B cell (primary cell): ENCODE results near the gene APBA3. TPM values are rescaled to one million over a fixed set of nuclear protein-coding genes. Genes with fewer than 3 reads are reported as not detected.

Source experiments
- ATAC-seq: fragments of 200-7000 bp; cut with Tn5 transposase; one replicate; pipeline ENCODE4 v1.10.0; 2021; ENCODE audit warnings: low read depth, mild to moderate bottlenecking, moderate number of reproducible peaks, moderate library complexity
- CTCF ChIA-PET: fragments of 350-600 bp; sonication (Branson Sonifier 250); formaldehyde crosslinking; loops from one replicate; lab custom pipeline; 2021; ENCODE audit warnings: antibody characterized with exemption, inconsistent platforms; lab: Charles Lee
- POLR2A ChIA-PET: fragments of 350-600 bp; sonication (Branson Sonifier 250); formaldehyde crosslinking; loops from one replicate; lab custom pipeline; 2021; ENCODE audit warnings: antibody characterized with exemption; lab: Charles Lee
- DNase-seq: peaks from one replicate; pipeline ENCODE4 v3.0.0; 2013
- H2AFZ ChIP-seq: 2 replicates; pipeline ENCODE4 v1.6.1; 2012; ENCODE audit warnings: mild to moderate bottlenecking, low read depth, low read length; ENCODE audit not compliant: insufficient read depth, poor library complexity, severe bottlenecking
- H3K27ac ChIP-seq, 2 donors: 1 replicate in 1 of 2; 2 replicates in 1 of 2; pipeline ENCODE4 v1.5.1; 2012 to 2013; ENCODE audit warnings: low read length in 2 of 2, mild to moderate bottlenecking in 2 of 2, moderate library complexity in 1 of 2
- H3K27me3 ChIP-seq, 4 experiments: fragments of 200-600 bp in 1 of 4; sonication (generic) in 1 of 4; replicated peaks in 1 of 4; 1 replicate in 2 of 4; 2 replicates in 2 of 4; pipeline versions ENCODE4 v1.6.1 to v1.7.0; 2013 to 2016; ENCODE audit warnings: low read length in 3 of 4, mild to moderate bottlenecking in 2 of 4, mixed read lengths in 1 of 4, moderate library complexity in 1 of 4; ENCODE audit not compliant: insufficient read depth in 4 of 4, control insufficient read depth in 3 of 4; ENCODE audit errors: control extremely low read depth in 1 of 4
- H3K36me3 ChIP-seq, 2 experiments: replicated peaks in 1 of 2; 1 replicate in 1 of 2; 2 replicates in 1 of 2; pipeline versions ENCODE4 v1.6.1 to v1.7.1; 2013; ENCODE audit warnings: low read length in 1 of 2; ENCODE audit not compliant: insufficient read depth in 2 of 2, control insufficient read depth in 1 of 2; ENCODE audit errors: control extremely low read depth in 1 of 2, extremely low read depth in 1 of 2
- H3K4me1 ChIP-seq, 2 donors: fragments of 200-600 bp in 1 of 2; sonication (generic) in 1 of 2; 1 replicate in 1 of 2; 2 replicates in 1 of 2; pipeline versions ENCODE4 v1.5.1 to v1.6.1; 2013 to 2017; ENCODE audit warnings: low read length in 2 of 2; ENCODE audit not compliant: control insufficient read depth in 2 of 2, insufficient read depth in 2 of 2
- H3K4me2 ChIP-seq: replicated peaks from 2 replicates; pipeline ENCODE3; 2012; ENCODE audit warnings: mild to moderate bottlenecking, low read depth, low read length; ENCODE audit not compliant: poor library complexity, severe bottlenecking
- H3K4me3 ChIP-seq, 5 experiments: fragments of 200-600 bp in 1 of 5; sonication (generic) in 1 of 5; 1 replicate in 3 of 5; 2 replicates in 2 of 5; pipeline versions ENCODE4 v1.5.1 to v1.7.0; 2011 to 2016; ENCODE audit warnings: low read length in 4 of 5, mild to moderate bottlenecking in 4 of 5, low read depth in 2 of 5, control low read depth in 1 of 5, moderate library complexity in 1 of 5; ENCODE audit not compliant: insufficient read depth in 1 of 5; ENCODE audit errors: control extremely low read depth in 1 of 5, extremely low read depth in 1 of 5
- H3K79me2 ChIP-seq: fragments of 200-600 bp; sonication (generic); one replicate; pipeline ENCODE4 v1.6.0; 2016; ENCODE audit warnings: low read length; ENCODE audit not compliant: control insufficient read depth, insufficient read depth
- H3K9ac ChIP-seq: fragments of 200-600 bp; sonication (generic); 2 replicates; pipeline ENCODE4 v1.6.1; 2017; ENCODE audit warnings: mild to moderate bottlenecking, low read length, moderate library complexity
- H3K9me3 ChIP-seq, 3 donors: one replicate each; pipeline versions ENCODE4 v1.6.1 to v1.7.1; 2013; ENCODE audit warnings: low read length in 2 of 3; ENCODE audit not compliant: control insufficient read depth in 2 of 3, insufficient read depth in 1 of 3; ENCODE audit errors: control extremely low read depth in 1 of 3
- H4K20me1 ChIP-seq: 2 replicates; pipeline ENCODE4 v1.6.0; 2012; ENCODE audit warnings: mild to moderate bottlenecking, low read length; ENCODE audit not compliant: insufficient read depth, control insufficient read depth, poor library complexity, severe bottlenecking
- H3K27ac Mint-ChIP-seq: one replicate; pipeline ENCODE4 v1.8.0; 2021; ENCODE audit warnings: mixed read lengths
- H3K27me3 Mint-ChIP-seq: one replicate; pipeline ENCODE4 v1.8.0; 2021; ENCODE audit warnings: mixed read lengths
- H3K4me1 Mint-ChIP-seq: one replicate; pipeline ENCODE4 v1.8.0; 2021; ENCODE audit warnings: mixed read lengths
- H3K4me3 Mint-ChIP-seq: one replicate; pipeline ENCODE4 v1.8.0; 2021; ENCODE audit warnings: mixed read lengths
- H3K9me3 Mint-ChIP-seq: one replicate; pipeline ENCODE4 v1.8.0; 2022; ENCODE audit warnings: mixed read lengths; ENCODE audit not compliant: insufficient read depth
- EZH2 ChIP-seq: IDR thresholded peaks from 2 replicates; pipeline ENCODE4 v1.6.1; 2012; ENCODE audit warnings: borderline replicate concordance, low read depth, mild to moderate bottlenecking, moderate library complexity, low read length; ENCODE audit not compliant: insufficient read depth, poor library complexity, severe bottlenecking
- whole genome bisulfite sequencing: methylation state at CpG from one replicate; pipeline ENCODE4 v1.1.5; 2013; ENCODE audit warnings: missing lambda C conversion rate; ENCODE audit not compliant: insufficient coverage; 5-methylcytosine and 5-hydroxymethylcytosine counted together
- intact Hi-C: fragments of 100-400 bp; cut with micrococcal nuclease; formaldehyde crosslinking; loops from one replicate; pipeline ENCODE4 v1.10.0; 2022
- polyA plus RNA-seq: library from polyadenylated mRNA; depleted of rRNA; stranded (reverse); fragments of >200 nt; gene quantifications from 2 replicates; pipeline ENCODE4 v1.2.3, GENCODE V29; 2012
- total RNA-seq, 2 donors: library from RNA; stranded (reverse); fragments of 120-200 nt in 1 of 2; gene quantifications; 1 replicate in 1 of 2; 2 replicates in 1 of 2; pipeline versions ENCODE4 v1.2.3 to v1.2.4, GENCODE V29; 2013 to 2022
- TF ChIP-seq, protein P1 (sequence below): fragments of 200-600 bp; IDR thresholded peaks from one replicate; pipeline ENCODE4 v1.8.0; 2022; ENCODE audit warnings: antibody characterized with exemption, mild to moderate bottlenecking

Gene APBA3
- total and polyA plus RNA-seq, 2 donors (not counting 1 experiment from before 2014, with no cell fraction given) = 61.4 to 91.2 TPM

DNA sequence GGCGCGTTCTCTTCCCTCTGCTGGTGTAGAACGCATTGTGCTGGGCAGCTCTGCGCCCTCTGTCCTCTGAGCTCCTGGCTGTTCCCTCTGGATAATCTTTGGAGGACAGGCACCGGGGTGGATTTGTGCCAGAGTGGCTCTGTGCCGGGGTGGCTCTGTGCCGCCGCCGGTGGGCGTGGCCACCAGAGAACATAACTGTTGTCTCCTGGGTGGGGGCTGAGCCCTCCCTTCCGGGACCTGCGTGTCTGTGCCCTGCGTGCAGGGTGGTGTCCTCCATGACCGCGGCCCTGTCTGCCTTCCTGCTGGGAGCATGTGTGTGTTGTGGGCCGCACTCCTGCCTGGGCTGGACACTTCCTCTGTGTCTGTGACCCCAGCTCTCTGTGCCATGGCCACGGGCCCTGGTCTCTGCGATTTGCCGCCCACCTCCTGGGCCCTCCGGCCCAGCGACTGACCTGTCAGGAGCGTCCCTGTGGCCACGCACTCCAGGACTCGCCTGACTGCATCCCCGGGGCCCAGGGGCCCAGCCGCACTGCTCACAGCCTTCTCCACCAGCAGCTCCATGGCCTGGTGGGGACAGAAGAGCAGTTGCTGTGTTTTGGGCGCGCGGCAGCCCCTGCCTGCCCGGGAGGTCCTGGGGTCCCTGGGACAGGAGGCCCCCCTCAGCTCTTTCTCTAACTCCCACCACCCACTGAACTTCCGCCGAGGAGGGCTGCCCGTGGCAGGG is 47.1 kb upstream of the APBA3 start:
- H3K4me1 ChIP-seq = peaks cover 40 to 56% of the 10 kb centered on the region in 2 donors
- H3K27ac Mint-ChIP-seq = no peak overlapping the region
- peaks cover 3% of the 10 kb centered on the region for H3K27me3 Mint-ChIP-seq
- H3K27me3 ChIP-seq = no peaks in the 10 kb centered on the region
- H3K4me1 Mint-ChIP-seq = peaks cover 49% of the 10 kb centered on the region
- H3K36me3 ChIP-seq = no peaks in the 10 kb centered on the region
- POLR2A ChIA-PET = no interaction called here
- H3K9me3 Mint-ChIP-seq = peaks cover 4% of the 10 kb centered on the region
- H4K20me1 ChIP-seq = no peaks in the 10 kb centered on the region
- no peak overlapping the region for H2AFZ ChIP-seq
- 93% methylated on average over 29 of the region's 33 CpGs for WGBS
- H3K4me2 ChIP-seq = no peak overlapping the region
- CTCF ChIA-PET = no interaction called here
- H3K79me2 ChIP-seq = no peaks in the 10 kb centered on the region
- DNase-seq (no peak), ATAC-seq (no peak)
- no peak overlapping the region for H3K9ac ChIP-seq
- no peak overlapping the region for H3K4me3 Mint-ChIP-seq
- intact Hi-C loops = no loop called here
- no peak overlapping the region for H3K27ac ChIP-seq
- TF ChIP-seq, protein P1, sequence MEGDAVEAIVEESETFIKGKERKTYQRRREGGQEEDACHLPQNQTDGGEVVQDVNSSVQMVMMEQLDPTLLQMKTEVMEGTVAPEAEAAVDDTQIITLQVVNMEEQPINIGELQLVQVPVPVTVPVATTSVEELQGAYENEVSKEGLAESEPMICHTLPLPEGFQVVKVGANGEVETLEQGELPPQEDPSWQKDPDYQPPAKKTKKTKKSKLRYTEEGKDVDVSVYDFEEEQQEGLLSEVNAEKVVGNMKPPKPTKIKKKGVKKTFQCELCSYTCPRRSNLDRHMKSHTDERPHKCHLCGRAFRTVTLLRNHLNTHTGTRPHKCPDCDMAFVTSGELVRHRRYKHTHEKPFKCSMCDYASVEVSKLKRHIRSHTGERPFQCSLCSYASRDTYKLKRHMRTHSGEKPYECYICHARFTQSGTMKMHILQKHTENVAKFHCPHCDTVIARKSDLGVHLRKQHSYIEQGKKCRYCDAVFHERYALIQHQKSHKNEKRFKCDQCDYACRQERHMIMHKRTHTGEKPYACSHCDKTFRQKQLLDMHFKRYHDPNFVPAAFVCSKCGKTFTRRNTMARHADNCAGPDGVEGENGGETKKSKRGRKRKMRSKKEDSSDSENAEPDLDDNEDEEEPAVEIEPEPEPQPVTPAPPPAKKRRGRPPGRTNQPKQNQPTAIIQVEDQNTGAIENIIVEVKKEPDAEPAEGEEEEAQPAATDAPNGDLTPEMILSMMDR = no peak
- TF ChIP-seq EZH2 = no peak
- no peak overlapping the region for H3K4me3 ChIP-seq
- peaks cover 0 to 44% (median 0%) of the 10 kb centered on the region in 3 donors for H3K9me3 ChIP-seq

DNA sequence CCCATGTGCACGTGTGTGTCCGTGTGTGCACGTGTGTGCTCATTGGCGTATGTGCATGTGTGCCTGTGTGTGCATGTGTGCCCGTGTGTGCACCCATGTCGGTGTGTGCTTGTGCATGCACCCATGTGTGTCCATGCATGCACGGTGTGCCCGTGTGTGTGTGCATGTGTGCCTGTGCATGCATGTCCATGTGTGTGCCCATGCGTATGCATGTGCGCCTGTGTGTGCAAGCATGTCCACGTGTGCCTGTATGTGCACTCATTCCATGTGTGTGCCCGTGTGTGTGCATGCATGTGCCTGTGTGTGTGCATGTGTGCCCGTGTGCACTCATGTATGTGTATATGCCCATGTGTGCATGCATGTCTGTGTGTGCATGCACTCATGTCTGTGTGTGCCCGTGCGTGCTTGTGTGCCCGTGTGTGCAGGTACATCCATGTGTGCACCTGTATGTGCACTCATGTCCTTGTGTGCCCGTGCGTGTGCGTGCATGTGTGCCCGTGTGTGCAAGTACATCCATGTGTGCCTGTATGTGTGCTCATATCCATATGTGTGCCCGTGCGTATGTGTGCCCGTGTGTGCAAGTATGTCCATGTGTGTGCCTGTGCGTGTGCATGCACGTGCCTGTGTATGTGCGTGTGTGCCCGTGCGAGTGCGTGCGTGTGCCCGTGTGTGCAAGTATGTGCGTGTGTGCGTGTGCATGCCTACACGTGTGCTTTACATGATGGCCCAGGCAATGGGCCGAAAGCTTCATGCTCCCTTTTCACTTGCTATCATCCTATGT is 46.3 kb upstream of the APBA3 start:
- ATAC-seq (no peak), DNase-seq (no peak)
- H3K36me3 ChIP-seq = no peaks in the 10 kb centered on the region
- no peak overlapping the region for H3K27ac ChIP-seq
- no peak overlapping the region for H3K4me3 ChIP-seq
- H3K4me2 ChIP-seq = no peak overlapping the region
- Mint-ChIP-seq H3K4me3 (no peak overlapping the region), H3K27me3 (peaks cover 3% of the 10 kb centered on the region), H3K27ac (no peak overlapping the region), H3K9me3 (peaks cover 4% of the 10 kb centered on the region), H3K4me1 (peaks cover 43% of the 10 kb centered on the region)
- H2AFZ ChIP-seq = no peak overlapping the region
- peaks cover 32 to 48% of the 10 kb centered on the region in 2 donors for H3K4me1 ChIP-seq
- ChIA-PET CTCF (no interaction called here), POLR2A (no interaction called here)
- no peaks in the 10 kb centered on the region for H3K79me2 ChIP-seq
- no peaks in the 10 kb centered on the region for H4K20me1 ChIP-seq
- no peak overlapping the region for H3K9ac ChIP-seq
- TF ChIP-seq, protein P1 = no peak
- TF ChIP-seq EZH2 = no peak
- intact Hi-C loops = no loop called here
- H3K9me3 ChIP-seq = peaks cover 0 to 44% (median 0%) of the 10 kb centered on the region in 3 donors
- WGBS = 98% methylated on average over 35 of the region's 35 CpGs
- no peaks in the 10 kb centered on the region for H3K27me3 ChIP-seq
